HepG2 (cell line): ENCODE results near the gene AIFM1. TPM values are rescaled to one million over a fixed set of nuclear protein-coding genes. Genes with fewer than 3 reads are reported as not detected.

Source experiments
- ETV5 ChIP-seq: IDR thresholded peaks from 2 replicates; pipeline ENCODE4 v1.6.1; 2018; ENCODE audit warnings: missing biosample characterization, missing genetic modification reagents, inconsistent platforms, borderline replicate concordance
- FOXJ3 ChIP-seq: sonication (generic); formaldehyde crosslinking; IDR thresholded peaks from 2 replicates; pipeline ENCODE4 v1.4.0; 2020; ENCODE audit warnings: missing genetic modification reagents, mild to moderate bottlenecking, borderline replicate concordance
- GPN1 ChIP-seq: sonication (generic); formaldehyde crosslinking; IDR thresholded peaks from 2 replicates; pipeline ENCODE4 v1.5.1; 2020; ENCODE audit warnings: missing genetic modification reagents, borderline replicate concordance
- MAFF ChIP-seq: IDR thresholded peaks from 2 replicates; pipeline ENCODE4 v1.6.1; 2011; ENCODE audit warnings: low read depth, low read length, improper control_type of control experiment
- NRL ChIP-seq: sonication (generic); formaldehyde crosslinking; IDR thresholded peaks from 2 replicates; pipeline ENCODE4 v1.5.0; 2020; ENCODE audit warnings: missing genetic modification reagents, mild to moderate bottlenecking, moderate library complexity, borderline replicate concordance
- SP2 ChIP-seq: sonication (generic); formaldehyde crosslinking; IDR thresholded peaks from 2 replicates; pipeline ENCODE4 v1.5.1; 2020; ENCODE audit warnings: mild to moderate bottlenecking, missing genetic modification reagents
- SRF ChIP-seq: IDR thresholded peaks from 2 replicates; pipeline ENCODE4 v1.6.1; 2011; ENCODE audit warnings: mild to moderate bottlenecking, low read depth, low read length, moderate library complexity
- ZNF10 ChIP-seq: sonication (generic); formaldehyde crosslinking; IDR thresholded peaks from 2 replicates; pipeline ENCODE4 v1.4.0; 2020; ENCODE audit warnings: mild to moderate bottlenecking, low read depth, missing genetic modification reagents, borderline replicate concordance
- ZNF136 ChIP-seq: sonication (generic); formaldehyde crosslinking; IDR thresholded peaks from 2 replicates; pipeline ENCODE4 v1.8.1; 2022; ENCODE audit warnings: low read depth, mild to moderate bottlenecking, moderate library complexity, missing genetic modification reagents
- ZNF549 ChIP-seq: sonication (generic); formaldehyde crosslinking; IDR thresholded peaks from 2 replicates; pipeline ENCODE4 v1.5.0; 2020; ENCODE audit warnings: missing genetic modification reagents
- polyA plus RNA-seq, 8 experiments: library from polyadenylated mRNA; depleted of rRNA in 3 of 8; stranded (reverse) in 7 of 8; unstranded in 1 of 8; fragments of >200 nt; fragmentation: Illumina TruSeq in 4 of 8; extraction: Trizol in 4 of 8; gene quantifications; 2 replicates each; pipeline versions ENCODE4 v1.2.1 to v1.2.3, GENCODE V29; 2011 to 2016; ENCODE audit warnings: low read depth in 4 of 8, missing spikeins in 1 of 8, mixed read lengths in 1 of 8; ENCODE audit not compliant: insufficient read depth in 1 of 8
- total RNA-seq, 5 experiments: library from RNA; depleted of rRNA; stranded (reverse); fragments of >200 nt; fragmentation: Illumina TruSeq; extraction: Trizol; gene quantifications; 2 replicates each; pipeline ENCODE4 v1.2.3, GENCODE V29; 2016; ENCODE audit warnings: low read depth in 1 of 5
- TF ChIP-seq, protein P1 (sequence below): sonication (generic); formaldehyde crosslinking; IDR thresholded peaks from 2 replicates; pipeline ENCODE4 v1.8.0; 2022; ENCODE audit warnings: missing genetic modification reagents, mild to moderate bottlenecking, moderate library complexity, borderline replicate concordance
- TF ChIP-seq, protein P2 (sequence below): IDR thresholded peaks from 2 replicates; pipeline ENCODE4 v1.6.1; 2016; ENCODE audit warnings: low read depth
- TF ChIP-seq, protein P3 (sequence below): sonication (generic); formaldehyde crosslinking; IDR thresholded peaks from 2 replicates; pipeline ENCODE4 v1.8.1; 2023; ENCODE audit warnings: mild to moderate bottlenecking, moderate library complexity, missing genetic modification reagents
- TF ChIP-seq, protein P4 (sequence below): sonication (generic); formaldehyde crosslinking; IDR thresholded peaks from 2 replicates; pipeline ENCODE4 v1.4.0; 2020; ENCODE audit warnings: missing genetic modification reagents
- TF ChIP-seq, protein P5 (sequence below): sonication (generic); formaldehyde crosslinking; IDR thresholded peaks from 2 replicates; pipeline ENCODE4 v1.4.0; 2020; ENCODE audit warnings: missing genetic modification reagents, borderline replicate concordance
- TF ChIP-seq, protein P6 (sequence below): sonication (generic); formaldehyde crosslinking; IDR thresholded peaks from 2 replicates; pipeline ENCODE4 v1.9.0; 2021; ENCODE audit warnings: missing genetic modification reagents, borderline replicate concordance

Gene AIFM1
- total and polyA plus RNA-seq, 2 of the 13 experiments (the other 11 are each of a cell fraction or from before 2014, with no cell fraction given): 42.8 to 46.9 TPM

DNA sequence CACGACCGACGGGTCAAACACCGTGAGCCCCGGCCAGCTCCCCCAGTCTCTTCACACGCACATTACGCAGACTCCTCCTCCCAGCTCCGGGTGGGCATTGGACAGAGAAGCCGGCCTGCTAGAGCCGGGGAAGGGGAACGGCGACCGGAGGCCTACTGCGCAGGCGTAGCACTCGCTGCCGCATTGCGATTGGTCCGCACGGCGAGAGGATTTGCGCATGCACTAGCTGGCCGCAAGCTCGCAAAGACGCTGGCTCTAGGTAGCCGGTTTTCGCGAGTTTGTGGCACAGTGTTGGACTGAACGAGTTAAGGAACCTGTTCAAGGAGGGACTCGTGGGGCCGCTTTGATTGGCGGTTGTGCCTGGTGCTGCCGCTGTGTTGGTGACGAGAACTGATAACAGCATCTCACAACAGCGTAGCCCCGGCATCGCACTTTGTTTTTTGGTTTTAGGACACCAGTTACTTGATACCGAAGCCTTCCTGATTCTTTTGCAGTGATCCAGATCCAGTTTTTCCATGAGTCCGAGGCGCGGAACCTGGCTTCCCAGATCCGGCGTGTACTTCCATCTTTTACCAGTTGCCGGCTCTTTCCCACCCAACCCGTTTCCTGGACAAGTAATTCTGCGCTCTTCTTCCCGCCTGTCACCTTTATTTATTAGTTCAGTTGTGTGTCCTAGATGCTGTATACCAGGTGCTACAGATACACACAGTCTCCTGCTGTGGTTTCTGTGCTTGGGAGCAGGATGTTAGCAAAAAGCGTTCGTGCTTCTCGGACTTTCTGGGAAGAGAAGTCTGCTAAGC, at the start of gene AIFM1 (continued):
- TF ChIP-seq, protein P1, sequence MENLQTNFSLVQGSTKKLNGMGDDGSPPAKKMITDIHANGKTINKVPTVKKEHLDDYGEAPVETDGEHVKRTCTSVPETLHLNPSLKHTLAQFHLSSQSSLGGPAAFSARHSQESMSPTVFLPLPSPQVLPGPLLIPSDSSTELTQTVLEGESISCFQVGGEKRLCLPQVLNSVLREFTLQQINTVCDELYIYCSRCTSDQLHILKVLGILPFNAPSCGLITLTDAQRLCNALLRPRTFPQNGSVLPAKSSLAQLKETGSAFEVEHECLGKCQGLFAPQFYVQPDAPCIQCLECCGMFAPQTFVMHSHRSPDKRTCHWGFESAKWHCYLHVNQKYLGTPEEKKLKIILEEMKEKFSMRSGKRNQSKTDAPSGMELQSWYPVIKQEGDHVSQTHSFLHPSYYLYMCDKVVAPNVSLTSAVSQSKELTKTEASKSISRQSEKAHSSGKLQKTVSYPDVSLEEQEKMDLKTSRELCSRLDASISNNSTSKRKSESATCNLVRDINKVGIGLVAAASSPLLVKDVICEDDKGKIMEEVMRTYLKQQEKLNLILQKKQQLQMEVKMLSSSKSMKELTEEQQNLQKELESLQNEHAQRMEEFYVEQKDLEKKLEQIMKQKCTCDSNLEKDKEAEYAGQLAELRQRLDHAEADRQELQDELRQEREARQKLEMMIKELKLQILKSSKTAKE: no peak
- TF ChIP-seq NRL (CRISPR knock-in tag) (no peak), SP2 (no peak), ZNF136 (CRISPR knock-in tag) (no peak), GPN1 (no peak), ZNF10 (no peak), ETV5 (no peak), SRF (no peak), MAFF (no peak), ZNF549 (no peak), FOXJ3 (CRISPR knock-in tag) (no peak)
- TF ChIP-seq, protein P2, sequence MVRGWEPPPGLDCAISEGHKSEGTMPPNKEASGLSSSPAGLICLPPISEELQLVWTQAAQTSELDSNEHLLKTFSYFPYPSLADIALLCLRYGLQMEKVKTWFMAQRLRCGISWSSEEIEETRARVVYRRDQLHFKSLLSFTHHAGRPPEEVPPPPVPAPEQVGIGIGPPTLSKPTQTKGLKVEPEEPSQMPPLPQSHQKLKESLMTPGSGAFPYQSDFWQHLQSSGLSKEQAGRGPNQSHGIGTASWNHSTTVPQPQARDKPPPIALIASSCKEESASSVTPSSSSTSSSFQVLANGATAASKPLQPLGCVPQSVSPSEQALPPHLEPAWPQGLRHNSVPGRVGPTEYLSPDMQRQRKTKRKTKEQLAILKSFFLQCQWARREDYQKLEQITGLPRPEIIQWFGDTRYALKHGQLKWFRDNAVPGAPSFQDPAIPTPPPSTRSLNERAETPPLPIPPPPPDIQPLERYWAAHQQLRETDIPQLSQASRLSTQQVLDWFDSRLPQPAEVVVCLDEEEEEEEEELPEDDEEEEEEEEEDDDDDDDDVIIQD (CRISPR knock-in tag): no peak
- TF ChIP-seq, protein P3, sequence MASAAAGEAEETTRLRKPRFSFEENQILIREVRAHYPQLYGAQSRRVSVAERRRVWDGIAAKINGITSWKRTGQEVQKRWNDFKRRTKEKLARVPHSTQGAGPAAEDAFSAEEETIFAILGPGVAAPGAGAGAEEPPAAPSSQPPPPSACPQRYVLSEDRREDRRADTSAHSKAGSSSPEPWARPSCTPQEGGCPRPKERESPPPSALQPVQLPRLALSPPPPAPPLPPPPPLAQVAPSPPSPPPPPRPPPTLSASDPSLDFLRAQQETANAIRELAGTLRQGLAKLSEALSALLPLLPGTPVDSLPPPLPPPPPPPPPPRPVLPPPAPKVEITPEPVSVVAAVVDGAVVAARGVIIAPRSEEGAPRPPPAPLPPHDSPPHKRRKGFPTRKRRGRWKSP (CRISPR knock-in tag): 0 out of 2 replicates have a peak, but pooled peaks have one; percentile 35
- TF ChIP-seq, protein P4, sequence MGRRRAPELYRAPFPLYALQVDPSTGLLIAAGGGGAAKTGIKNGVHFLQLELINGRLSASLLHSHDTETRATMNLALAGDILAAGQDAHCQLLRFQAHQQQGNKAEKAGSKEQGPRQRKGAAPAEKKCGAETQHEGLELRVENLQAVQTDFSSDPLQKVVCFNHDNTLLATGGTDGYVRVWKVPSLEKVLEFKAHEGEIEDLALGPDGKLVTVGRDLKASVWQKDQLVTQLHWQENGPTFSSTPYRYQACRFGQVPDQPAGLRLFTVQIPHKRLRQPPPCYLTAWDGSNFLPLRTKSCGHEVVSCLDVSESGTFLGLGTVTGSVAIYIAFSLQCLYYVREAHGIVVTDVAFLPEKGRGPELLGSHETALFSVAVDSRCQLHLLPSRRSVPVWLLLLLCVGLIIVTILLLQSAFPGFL (CRISPR knock-in tag): no peak
- TF ChIP-seq, protein P5, sequence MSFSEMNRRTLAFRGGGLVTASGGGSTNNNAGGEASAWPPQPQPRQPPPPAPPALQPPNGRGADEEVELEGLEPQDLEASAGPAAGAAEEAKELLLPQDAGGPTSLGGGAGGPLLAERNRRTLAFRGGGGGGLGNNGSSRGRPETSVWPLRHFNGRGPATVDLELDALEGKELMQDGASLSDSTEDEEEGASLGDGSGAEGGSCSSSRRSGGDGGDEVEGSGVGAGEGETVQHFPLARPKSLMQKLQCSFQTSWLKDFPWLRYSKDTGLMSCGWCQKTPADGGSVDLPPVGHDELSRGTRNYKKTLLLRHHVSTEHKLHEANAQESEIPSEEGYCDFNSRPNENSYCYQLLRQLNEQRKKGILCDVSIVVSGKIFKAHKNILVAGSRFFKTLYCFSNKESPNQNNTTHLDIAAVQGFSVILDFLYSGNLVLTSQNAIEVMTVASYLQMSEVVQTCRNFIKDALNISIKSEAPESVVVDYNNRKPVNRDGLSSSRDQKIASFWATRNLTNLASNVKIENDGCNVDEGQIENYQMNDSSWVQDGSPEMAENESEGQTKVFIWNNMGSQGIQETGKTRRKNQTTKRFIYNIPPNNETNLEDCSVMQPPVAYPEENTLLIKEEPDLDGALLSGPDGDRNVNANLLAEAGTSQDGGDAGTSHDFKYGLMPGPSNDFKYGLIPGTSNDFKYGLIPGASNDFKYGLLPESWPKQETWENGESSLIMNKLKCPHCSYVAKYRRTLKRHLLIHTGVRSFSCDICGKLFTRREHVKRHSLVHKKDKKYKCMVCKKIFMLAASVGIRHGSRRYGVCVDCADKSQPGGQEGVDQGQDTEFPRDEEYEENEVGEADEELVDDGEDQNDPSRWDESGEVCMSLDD (CRISPR knock-in tag): no peak
- TF ChIP-seq, protein P6, sequence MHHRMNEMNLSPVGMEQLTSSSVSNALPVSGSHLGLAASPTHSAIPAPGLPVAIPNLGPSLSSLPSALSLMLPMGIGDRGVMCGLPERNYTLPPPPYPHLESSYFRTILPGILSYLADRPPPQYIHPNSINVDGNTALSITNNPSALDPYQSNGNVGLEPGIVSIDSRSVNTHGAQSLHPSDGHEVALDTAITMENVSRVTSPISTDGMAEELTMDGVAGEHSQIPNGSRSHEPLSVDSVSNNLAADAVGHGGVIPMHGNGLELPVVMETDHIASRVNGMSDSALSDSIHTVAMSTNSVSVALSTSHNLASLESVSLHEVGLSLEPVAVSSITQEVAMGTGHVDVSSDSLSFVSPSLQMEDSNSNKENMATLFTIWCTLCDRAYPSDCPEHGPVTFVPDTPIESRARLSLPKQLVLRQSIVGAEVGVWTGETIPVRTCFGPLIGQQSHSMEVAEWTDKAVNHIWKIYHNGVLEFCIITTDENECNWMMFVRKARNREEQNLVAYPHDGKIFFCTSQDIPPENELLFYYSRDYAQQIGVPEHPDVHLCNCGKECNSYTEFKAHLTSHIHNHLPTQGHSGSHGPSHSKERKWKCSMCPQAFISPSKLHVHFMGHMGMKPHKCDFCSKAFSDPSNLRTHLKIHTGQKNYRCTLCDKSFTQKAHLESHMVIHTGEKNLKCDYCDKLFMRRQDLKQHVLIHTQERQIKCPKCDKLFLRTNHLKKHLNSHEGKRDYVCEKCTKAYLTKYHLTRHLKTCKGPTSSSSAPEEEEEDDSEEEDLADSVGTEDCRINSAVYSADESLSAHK (CRISPR knock-in tag): no peak
